IMR-90 (cell line): Measurements from ENCODE around the gene DSE. TPM values are rescaled to one million over a fixed set of nuclear protein-coding genes. Genes with fewer than 3 reads are reported as not detected.
A peak's percentile ranks its signal among the peaks of the same experiment; 100 is the strongest.

ENCODE experiments used
- ATAC-seq: fragments of 200-7000 bp; cut with Tn5 transposase; 2 replicates; pipeline ENCODE4 v1.9.1; 2020; ENCODE audit warnings: low read depth, mild to moderate bottlenecking, moderate library complexity
- BruUV-seq: library from RNA; stranded (reverse); fragments of 400-500 nt; replicated peaks from 2 replicates; lab custom pipeline; 2021; lab: Mats Ljungman, UMichigan
- CTCF ChIA-PET: fragments of 300-600 bp; formaldehyde crosslinking; extraction: SDS; loops from one replicate; lab custom pipeline; 2021; ENCODE audit warnings: antibody characterized with exemption; lab: Yijun Ruan, JAX
- POLR2A ChIA-PET: fragments of 300-600 bp; sonication (Branson Sonifier 250); formaldehyde crosslinking; loops from one replicate; lab custom pipeline; 2022; ENCODE audit warnings: antibody characterized with exemption; ENCODE audit not compliant: unreplicated experiment; lab: Charles Lee
- DNase-seq: peaks from one replicate; pipeline ENCODE4 v3.0.0; 2013
- H2AFZ ChIP-seq: replicated peaks from 2 replicates; pipeline ENCODE3; 2013; ENCODE audit warnings: low read length, mild to moderate bottlenecking; ENCODE audit not compliant: poor library complexity
- H2AK5ac ChIP-seq: 2 replicates; pipeline ENCODE4 v1.6.1; 2013; ENCODE audit warnings: low read depth, low read length, inconsistent platforms
- H2AK9ac ChIP-seq: replicated peaks from 2 replicates; pipeline ENCODE3; 2013; ENCODE audit warnings: mild to moderate bottlenecking, low read depth, low read length, moderate library complexity; ENCODE audit not compliant: poor library complexity
- H2BK120ac ChIP-seq: 2 replicates; pipeline ENCODE4 v1.6.1; 2013; ENCODE audit warnings: low read depth, low read length, inconsistent platforms
- H2BK15ac ChIP-seq: 3 replicates; pipeline ENCODE4 v1.6.1; 2013; ENCODE audit warnings: low read depth, low read length, inconsistent platforms
- H2BK20ac ChIP-seq: 2 replicates; pipeline ENCODE4 v1.6.1; 2013; ENCODE audit warnings: low read depth, mild to moderate bottlenecking, inconsistent platforms, low read length, moderate library complexity
- H2BK5ac ChIP-seq: 2 replicates; pipeline ENCODE4 v1.6.1; 2013; ENCODE audit warnings: mild to moderate bottlenecking, low read depth, low read length, inconsistent platforms; ENCODE audit not compliant: poor library complexity, severe bottlenecking
- H3K14ac ChIP-seq: replicated peaks from 2 replicates; pipeline ENCODE4 v1.6.1; 2013; ENCODE audit warnings: low read depth, low read length, inconsistent platforms
- H3K18ac ChIP-seq: 2 replicates; pipeline ENCODE4 v1.6.1; 2013; ENCODE audit warnings: low read depth, low read length, control low read depth
- H3K23ac ChIP-seq: 2 replicates; pipeline ENCODE4 v1.6.1; 2013; ENCODE audit warnings: low read depth, low read length, inconsistent platforms
- H3K27ac ChIP-seq: 2 replicates; pipeline ENCODE4 v1.5.1; 2013; ENCODE audit warnings: mild to moderate bottlenecking, control low read depth, low read length; ENCODE audit not compliant: insufficient read depth
- H3K27me3 ChIP-seq: 2 replicates; pipeline ENCODE4 v1.6.1; 2013; ENCODE audit warnings: low read length; ENCODE audit not compliant: control insufficient read depth, insufficient read depth
- H3K36me3 ChIP-seq: 2 replicates; pipeline ENCODE4 v1.6.1; 2013; ENCODE audit warnings: low read length, mixed read lengths; ENCODE audit not compliant: control insufficient read depth, insufficient read depth
- H3K4ac ChIP-seq: 2 replicates; pipeline ENCODE4 v1.6.1; 2013; ENCODE audit warnings: low read depth, low read length, inconsistent platforms
- H3K4me1 ChIP-seq: 2 replicates; pipeline ENCODE4 v1.6.1; 2013; ENCODE audit warnings: low read length, mixed read lengths; ENCODE audit not compliant: control insufficient read depth, insufficient read depth
- H3K4me2 ChIP-seq: 2 replicates; pipeline ENCODE4 v1.6.1; 2013; ENCODE audit warnings: low read depth, mild to moderate bottlenecking, control low read depth, low read length, moderate library complexity
- H3K4me3 ChIP-seq: 2 replicates; pipeline ENCODE4 v1.5.1; 2013; ENCODE audit warnings: low read depth, mild to moderate bottlenecking, control low read depth, low read length, moderate library complexity; ENCODE audit not compliant: insufficient read depth
- H3K56ac ChIP-seq: 2 replicates; pipeline ENCODE4 v1.6.1; 2013; ENCODE audit warnings: low read length, inconsistent platforms; ENCODE audit not compliant: insufficient read depth; ENCODE audit errors: extremely low read depth
- H3K79me1 ChIP-seq, 2 experiments: 2 replicates each; pipeline ENCODE4 v1.6.1; 2013; ENCODE audit warnings: low read length in 2 of 2, inconsistent platforms in 1 of 2, low read depth in 1 of 2
- H3K9ac ChIP-seq: 2 replicates; pipeline ENCODE4 v1.6.1; 2013; ENCODE audit warnings: low read depth, low read length, control low read depth
- H3K9me1 ChIP-seq: 2 replicates; pipeline ENCODE4 v1.6.1; 2013; ENCODE audit warnings: low read length, inconsistent platforms; ENCODE audit not compliant: insufficient read depth
- H3K9me3 ChIP-seq: 2 replicates; pipeline ENCODE4 v1.6.1; 2013; ENCODE audit warnings: low read length; ENCODE audit not compliant: control insufficient read depth, insufficient read depth
- H4K20me1 ChIP-seq: 2 replicates; pipeline ENCODE4 v1.6.1; 2013; ENCODE audit warnings: low read length, inconsistent platforms; ENCODE audit not compliant: insufficient read depth
- H4K5ac ChIP-seq: 2 replicates; pipeline ENCODE4 v1.6.1; 2013; ENCODE audit warnings: mild to moderate bottlenecking, low read depth, low read length, control low read depth
- H4K8ac ChIP-seq, 2 experiments: 2 replicates each; pipeline ENCODE4 v1.6.1; 2013; ENCODE audit warnings: low read depth in 2 of 2, low read length in 2 of 2, control low read depth in 1 of 2, inconsistent platforms in 1 of 2
- H4K91ac ChIP-seq: 2 replicates; pipeline ENCODE4 v1.6.1; 2013; ENCODE audit warnings: low read depth, low read length, inconsistent platforms; ENCODE audit not compliant: insufficient read depth
- BHLHE40 ChIP-seq: fragments of 150-350 bp; IDR thresholded peaks from 2 replicates; pipeline ENCODE4 v1.6.1; 2016; ENCODE audit warnings: mild to moderate bottlenecking, low read depth, low read length
- CEBPB ChIP-seq: IDR thresholded peaks from 2 replicates; pipeline ENCODE4 v1.6.1; 2012; ENCODE audit warnings: low read depth, low read length, improper control_type of control experiment
- CHD1 ChIP-seq: IDR thresholded peaks from 2 replicates; pipeline ENCODE4 v1.6.1; 2012; ENCODE audit warnings: low read depth, low read length, improper control_type of control experiment
- ELK1 ChIP-seq: fragments of 150-350 bp; IDR thresholded peaks from 2 replicates; pipeline ENCODE4 v1.6.1; 2016; ENCODE audit warnings: low read depth, mild to moderate bottlenecking, low read length, moderate library complexity, borderline replicate concordance
- FOS ChIP-seq: fragments of 150-350 bp; IDR thresholded peaks from 2 replicates; pipeline ENCODE4 v1.6.1; 2016; ENCODE audit warnings: low read depth, low read length
- MAFK ChIP-seq: IDR thresholded peaks from 2 replicates; pipeline ENCODE4 v1.6.1; 2012; ENCODE audit warnings: low read depth, low read length, improper control_type of control experiment
- MAZ ChIP-seq: IDR thresholded peaks from 2 replicates; pipeline ENCODE4 v1.6.1; 2012; ENCODE audit warnings: low read depth, mild to moderate bottlenecking, low read length, improper control_type of control experiment, moderate library complexity, borderline replicate concordance
- MXI1 ChIP-seq: IDR thresholded peaks from 2 replicates; pipeline ENCODE4 v1.6.1; 2012; ENCODE audit warnings: low read depth, mild to moderate bottlenecking, low read length, moderate library complexity, borderline replicate concordance
- NFE2L2 ChIP-seq: fragments of 150-350 bp; IDR thresholded peaks from 2 replicates; pipeline ENCODE4 v1.6.1; 2016; ENCODE audit warnings: low read depth, mild to moderate bottlenecking, low read length
- POLR2A ChIP-seq: IDR thresholded peaks from 2 replicates; pipeline ENCODE4 v1.6.1; 2012; ENCODE audit warnings: mild to moderate bottlenecking, low read depth, low read length
- RAD21 ChIP-seq: IDR thresholded peaks from 2 replicates; pipeline ENCODE4 v1.6.1; 2012; ENCODE audit warnings: low read length, improper control_type of control experiment
- RCOR1 ChIP-seq: IDR thresholded peaks from 2 replicates; pipeline ENCODE4 v1.6.1; 2012; ENCODE audit warnings: mild to moderate bottlenecking, low read length, improper control_type of control experiment; ENCODE audit not compliant: insufficient replicate concordance
- RFX5 ChIP-seq: IDR thresholded peaks from 2 replicates; pipeline ENCODE4 v1.8.0; 2012; ENCODE audit warnings: low read depth, mild to moderate bottlenecking, low read length, moderate library complexity
- SMC3 ChIP-seq: fragments of 150-350 bp; IDR thresholded peaks from 2 replicates; pipeline ENCODE4 v1.6.1; 2016; ENCODE audit warnings: low read depth, mild to moderate bottlenecking, antibody characterized with exemption, low read length, moderate library complexity
- USF2 ChIP-seq: fragments of 150-350 bp; IDR thresholded peaks from 2 replicates; pipeline ENCODE4 v1.6.1; 2017; ENCODE audit warnings: mild to moderate bottlenecking, antibody characterized with exemption, low read length, low read depth
- WGBS, 2 experiments: methylation state at CpG; one replicate each; pipeline versions ENCODE4 v1.1.5 to v1.1.7; 2013; ENCODE audit warnings: missing lambda C conversion rate in 2 of 2; ENCODE audit not compliant: insufficient read length in 1 of 2; ENCODE audit errors: extremely low coverage in 2 of 2; 5-methylcytosine and 5-hydroxymethylcytosine counted together
- dilution Hi-C: fragments of 300-500 bp; cut with HindIII; formaldehyde crosslinking; loops from one replicate; pipeline ENCODE4 v1.14.3; 2018; ENCODE audit warnings: low sequenced_read_pairs; ENCODE audit not compliant: unreplicated experiment
- in situ Hi-C: fragments of 300-500 bp; cut with MboI; formaldehyde crosslinking; loops from 3 replicates; pipeline ENCODE4 v1.14.3; 2019; ENCODE audit warnings: low sequenced_read_pairs, inconsistent platforms, mixed read lengths
- intact Hi-C: fragments of 100-400 bp; cut with micrococcal nuclease; formaldehyde crosslinking; loops from 2 replicates; pipeline ENCODE4 v1.10.0; 2022
- polyA plus RNA-seq, 3 experiments: library from polyadenylated mRNA; depleted of rRNA; stranded (reverse); fragments of >200 nt; gene quantifications; 2 replicates each; pipeline ENCODE4 v1.2.3, GENCODE V29; 2012; ENCODE audit warnings: low replicate concordance in 1 of 3
- total RNA-seq: library from RNA; depleted of rRNA; stranded (reverse); fragments of >200 nt; gene quantifications from 2 replicates; pipeline ENCODE4 v1.2.3, GENCODE V29; 2012

The DSE gene
- total and polyA plus RNA-seq, 2 of the 4 experiments (the other 2 are of a cell fraction), result 48.0 to 154 TPM

GRCh38 chr6:116419069-116419786 lies 48.5 kb downstream of the DSE start:
- Histone ChIP-seq H2AFZ (no peak overlapping the region), H3K36me3 (peaks cover 3% of the 10 kb centered on the region; the same call in 1 of the 2 replicates), H3K23ac (peak overlapping the region; percentile 43; the same call in 1 of the 2 replicates), H3K14ac (peak overlapping the region; percentile 44; the same call in 1 of the 2 replicates), H3K9ac (no peak overlapping the region), H2BK15ac (0 out of 3 replicates have a peak overlapping the region, but pooled peaks have one; percentile 26), H2BK120ac (no peak overlapping the region), H4K5ac (no peak overlapping the region), H4K8ac (0 out of 4 replicates have a peak overlapping the region, but pooled peaks of 1 of the 2 experiments have one; percentile 64), H4K20me1 (peaks cover 5% of the 10 kb centered on the region; the same call in 1 of the 2 replicates), H3K56ac (no peak overlapping the region), H3K4me3 (no peak overlapping the region), H4K91ac (no peak overlapping the region), H3K79me1 (peaks cover 19 to 56% of the 10 kb centered on the region in 2 experiments), H3K27me3 (no peaks in the 10 kb centered on the region), H3K4me2 (no peak overlapping the region), H3K4ac (peak overlapping the region; percentile 21), H2AK5ac (peak overlapping the region; percentile 66; the same call in 1 of the 2 replicates), H3K4me1 (peaks cover 4% of the 10 kb centered on the region), H3K9me1 (peaks cover 4% of the 10 kb centered on the region; the same call in 1 of the 2 replicates), H2AK9ac (no peak overlapping the region), H3K27ac (no peak overlapping the region), H3K9me3 (no peaks in the 10 kb centered on the region), H3K18ac (no peak overlapping the region), H2BK20ac (0 out of 2 replicates have a peak overlapping the region, but pooled peaks have one; percentile 38), H2BK5ac (peak overlapping the region; percentile 32)
- in situ Hi-C loops (no loop called here), intact Hi-C loops (no loop called here), dilution Hi-C loops (no loop called here)
- DNase-seq (peak; percentile 56), ATAC-seq (peak; percentile 50)
- ChIA-PET POLR2A (no interaction called here), CTCF (interaction anchor here (1.5 kb wide), 1 partner anchor 25 kb away, joined by 4 read pairs; no protein-coding TSS in a partner anchor)
- no TSS peak for BruUV-seq
- 80% methylated on average over 1 of the region's 2 CpGs; no CpG with 5 or more reads in 1 of the 2 experiments for WGBS, 2 experiments
- no peak for TF ChIP-seq POLR2A
- no peak for TF ChIP-seq RAD21
- TF ChIP-seq CHD1, result no peak
- no peak for TF ChIP-seq CEBPB
- no peak for TF ChIP-seq MAZ
- no peak for TF ChIP-seq MAFK
- TF ChIP-seq ELK1, result no peak
- TF ChIP-seq RFX5, result no peak
- TF ChIP-seq BHLHE40, result no peak
- TF ChIP-seq FOS, result no peak
- TF ChIP-seq RCOR1, result no peak
- TF ChIP-seq MXI1, result no peak
- no peak for TF ChIP-seq NFE2L2
- no peak for TF ChIP-seq USF2
- no peak for TF ChIP-seq SMC3
